ENCODE data around the gene SP9. TPM values are rescaled to one million over a fixed set of nuclear protein-coding genes. Genes with fewer than 3 reads are reported as not detected.
"Not testable (repeated sequence)": the region's sequence is repeated elsewhere in the genome, so short reads cannot be mapped to it uniquely, and the experiment has no call there.

Gene SP9
- total RNA-seq, 1 donor from 2014 or later: not detected

- Histone ChIP-seq H3K36me3 (peaks cover 0 to 19% of the 10 kb centered on the region in 2 donors), H3K4me3 (no peak overlapping the region), H3K9me3 (no peaks in the 10 kb centered on the region), H3K4me1 (peaks cover 29% of the 10 kb centered on the region), H3K27ac (no peak overlapping the region), H3K27me3 (peaks cover 18% of the 10 kb centered on the region)
- intact Hi-C loops (cut with DNase I): no loop called here
- DNase-seq (ENCODE audit: extremely low spot score in 2 of 2): no peak
- TF ChIP-seq POLR2A (IDR thresholded peaks at IDR 0.05) (no peak), POLR2AphosphoS5 (IDR thresholded peaks at IDR 0.05; ENCODE audit: insufficient read depth in 1 of 2, low read depth in 1 of 2) (no peak)
- TF ChIP-seq, protein P1, sequence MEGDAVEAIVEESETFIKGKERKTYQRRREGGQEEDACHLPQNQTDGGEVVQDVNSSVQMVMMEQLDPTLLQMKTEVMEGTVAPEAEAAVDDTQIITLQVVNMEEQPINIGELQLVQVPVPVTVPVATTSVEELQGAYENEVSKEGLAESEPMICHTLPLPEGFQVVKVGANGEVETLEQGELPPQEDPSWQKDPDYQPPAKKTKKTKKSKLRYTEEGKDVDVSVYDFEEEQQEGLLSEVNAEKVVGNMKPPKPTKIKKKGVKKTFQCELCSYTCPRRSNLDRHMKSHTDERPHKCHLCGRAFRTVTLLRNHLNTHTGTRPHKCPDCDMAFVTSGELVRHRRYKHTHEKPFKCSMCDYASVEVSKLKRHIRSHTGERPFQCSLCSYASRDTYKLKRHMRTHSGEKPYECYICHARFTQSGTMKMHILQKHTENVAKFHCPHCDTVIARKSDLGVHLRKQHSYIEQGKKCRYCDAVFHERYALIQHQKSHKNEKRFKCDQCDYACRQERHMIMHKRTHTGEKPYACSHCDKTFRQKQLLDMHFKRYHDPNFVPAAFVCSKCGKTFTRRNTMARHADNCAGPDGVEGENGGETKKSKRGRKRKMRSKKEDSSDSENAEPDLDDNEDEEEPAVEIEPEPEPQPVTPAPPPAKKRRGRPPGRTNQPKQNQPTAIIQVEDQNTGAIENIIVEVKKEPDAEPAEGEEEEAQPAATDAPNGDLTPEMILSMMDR (IDR thresholded peaks at IDR 0.05): no peak
Observed at GRCh38 chr2:174344716-174345461, 10.1 kb downstream of the SP9 start.

DNA sequence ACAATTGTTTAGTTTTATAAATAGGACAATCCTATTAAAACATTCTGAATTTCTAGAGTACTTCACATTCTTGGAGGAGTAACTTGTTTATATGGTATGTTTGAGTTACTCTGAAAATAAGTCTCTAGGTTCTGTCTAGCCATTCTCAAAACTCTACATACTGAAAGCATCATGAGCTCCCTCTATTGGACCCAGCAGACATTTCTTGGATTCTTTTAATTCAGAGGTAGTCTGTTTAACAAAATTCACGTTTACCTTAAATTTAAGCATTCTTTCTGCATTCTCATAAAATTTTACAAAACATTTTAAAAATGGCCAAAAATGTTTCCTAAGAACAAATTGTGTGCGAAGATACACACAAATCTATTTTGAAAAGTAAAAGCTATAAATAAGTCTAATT, 15.3 kb downstream of the SP9 start:
- H3K4me1 ChIP-seq: no peaks in the 10 kb centered on the region
- H3K36me3 ChIP-seq: peaks cover 0 to 19% of the 10 kb centered on the region in 2 donors
- no peaks in the 10 kb centered on the region for H3K27me3 ChIP-seq
- no peak overlapping the region for H3K27ac ChIP-seq
- no peak for DNase-seq (ENCODE audit: extremely low spot score in 2 of 2)
- H3K4me3 ChIP-seq: no peak overlapping the region
- H3K9me3 ChIP-seq: no peaks in the 10 kb centered on the region
- TF ChIP-seq, protein P1 (IDR thresholded peaks at IDR 0.05): no peak
- no peak for TF ChIP-seq POLR2AphosphoS5 (IDR thresholded peaks at IDR 0.05; ENCODE audit: insufficient read depth in 1 of 2, low read depth in 1 of 2)
- TF ChIP-seq POLR2A (IDR thresholded peaks at IDR 0.05): no peak
- intact Hi-C loops (cut with DNase I): no loop called here

GRCh38 chr2:174350593-174351181, 15.9 kb downstream of the SP9 start:
- no peak overlapping the region for H3K4me3 ChIP-seq
- TF ChIP-seq, protein P1 (IDR thresholded peaks at IDR 0.05): no peak
- TF ChIP-seq POLR2A (IDR thresholded peaks at IDR 0.05): no peak
- TF ChIP-seq POLR2AphosphoS5 (IDR thresholded peaks at IDR 0.05; ENCODE audit: insufficient read depth in 1 of 2, low read depth in 1 of 2): no peak
- intact Hi-C loops (cut with DNase I): no loop called here
- no peak for DNase-seq (ENCODE audit: extremely low spot score in 2 of 2)
- no peaks in the 10 kb centered on the region for H3K4me1 ChIP-seq
- no peaks in the 10 kb centered on the region for H3K27me3 ChIP-seq
- no peak overlapping the region for H3K27ac ChIP-seq
- no peaks in the 10 kb centered on the region for H3K9me3 ChIP-seq
- H3K36me3 ChIP-seq: peaks cover 0 to 19% of the 10 kb centered on the region in 2 donors

DNA sequence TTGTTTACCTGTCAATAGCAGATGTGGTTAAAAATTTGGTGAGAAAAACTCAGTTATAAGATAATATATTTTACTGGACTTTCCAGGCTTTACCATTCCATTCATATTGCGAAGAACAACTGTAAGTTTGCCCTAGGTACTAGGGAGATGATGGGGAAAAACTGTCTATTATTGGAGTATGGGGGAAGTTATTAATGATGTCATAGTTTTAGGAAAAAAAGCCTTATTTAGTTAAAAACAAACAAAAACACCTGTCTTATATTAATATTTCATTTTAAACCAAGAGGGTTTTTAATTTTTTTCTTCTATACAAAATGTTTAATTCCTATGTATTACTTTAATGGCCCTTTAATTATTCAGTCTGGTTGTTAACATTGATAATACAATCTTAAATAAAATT, 18.2 kb downstream of the SP9 start:
- Histone ChIP-seq H3K36me3 (peaks cover 0 to 14% of the 10 kb centered on the region in 2 donors), H3K27me3 (no peaks in the 10 kb centered on the region), H3K4me1 (no peaks in the 10 kb centered on the region), H3K27ac (no peak overlapping the region), H3K4me3 (no peak overlapping the region), H3K9me3 (no peaks in the 10 kb centered on the region)
- DNase-seq (ENCODE audit: extremely low spot score in 2 of 2): no peak
- intact Hi-C loops (cut with DNase I): no loop called here
- TF ChIP-seq, protein P1 (IDR thresholded peaks at IDR 0.05): no peak
- TF ChIP-seq POLR2A (IDR thresholded peaks at IDR 0.05): no peak
- TF ChIP-seq POLR2AphosphoS5 (IDR thresholded peaks at IDR 0.05; ENCODE audit: insufficient read depth in 1 of 2, low read depth in 1 of 2): no peak

GRCh38 chr2:174356347-174356746, 21.6 kb downstream of the SP9 start:
- Histone ChIP-seq H3K27me3 (no peaks in the 10 kb centered on the region), H3K27ac (no peak overlapping the region), H3K9me3 (no peaks in the 10 kb centered on the region), H3K36me3 (no peaks in the 10 kb centered on the region), H3K4me3 (no peak overlapping the region), H3K4me1 (no peaks in the 10 kb centered on the region)
- DNase-seq (ENCODE audit: extremely low spot score in 2 of 2): no peak
- intact Hi-C loops (cut with DNase I): no loop called here
- TF ChIP-seq POLR2AphosphoS5 (IDR thresholded peaks at IDR 0.05; ENCODE audit: insufficient read depth in 1 of 2, low read depth in 1 of 2): no peak
- TF ChIP-seq POLR2A (IDR thresholded peaks at IDR 0.05): no peak
- TF ChIP-seq, protein P1 (IDR thresholded peaks at IDR 0.05): no peak

DNA sequence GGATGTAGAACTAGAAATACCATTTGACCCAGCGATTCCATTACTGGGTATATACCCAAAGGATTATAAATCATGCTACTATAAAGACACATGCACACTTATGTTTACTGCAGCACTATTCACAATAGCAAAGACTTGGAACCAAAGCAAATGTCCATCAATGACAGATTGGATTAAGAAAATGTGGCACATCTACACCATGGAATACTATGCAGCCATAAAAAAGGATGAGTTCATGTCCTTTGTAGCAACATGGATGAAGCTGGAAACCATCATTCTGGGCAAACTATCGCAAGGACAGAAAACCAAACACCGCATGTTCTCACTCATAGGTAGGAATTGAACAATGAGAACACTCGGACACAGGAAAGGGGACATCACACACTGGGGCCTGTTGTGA, 24.9 kb downstream of the SP9 start:
- H3K27ac ChIP-seq; DNase-seq (ENCODE audit: extremely low spot score in 2 of 2); H3K27me3 ChIP-seq; H3K4me3 ChIP-seq; intact Hi-C loops (cut with DNase I); H3K9me3 ChIP-seq; H3K4me1 ChIP-seq: not testable (repeated sequence)
- peaks cover 0 to 13% of the 10 kb centered on the region in 2 donors for H3K36me3 ChIP-seq
